MM.1S (cell line): ENCODE data around the gene CMTM5.

ENCODE experiments used
- DNase-seq: peaks from one replicate; pipeline ENCODE4 v3.0.0-alpha.2; 2015
- H2AFZ ChIP-seq: fragments of 300-600 bp; sonication (generic); 2 replicates; pipeline ENCODE4 v1.6.0; 2016; ENCODE audit warnings: antibody characterized with exemption, low read length
- H3F3A ChIP-seq: fragments of 300-600 bp; sonication (generic); 2 replicates; pipeline ENCODE4 v1.6.1; 2016; ENCODE audit warnings: mild to moderate bottlenecking, antibody characterized with exemption, low read length, moderate library complexity, mixed read lengths; ENCODE audit not compliant: insufficient read depth
- H3K27ac ChIP-seq: fragments of 300-600 bp; sonication (generic); 2 replicates; pipeline ENCODE4 v1.5.1; 2016; ENCODE audit warnings: mild to moderate bottlenecking, low read length
- H3K27me3 ChIP-seq: fragments of 300-600 bp; sonication (generic); replicated peaks from 2 replicates; pipeline ENCODE4 v1.6.0; 2016; ENCODE audit warnings: low read length; ENCODE audit not compliant: insufficient read depth
- H3K36me3 ChIP-seq: fragments of 300-600 bp; sonication (generic); replicated peaks from 2 replicates; pipeline ENCODE4 v1.6.1; 2016; ENCODE audit warnings: mild to moderate bottlenecking, low read length, mixed read lengths; ENCODE audit not compliant: insufficient read depth
- H3K4me1 ChIP-seq: fragments of 300-600 bp; sonication (generic); 2 replicates; pipeline ENCODE4 v1.6.1; 2016; ENCODE audit warnings: low read length, mixed read lengths
- H3K4me2 ChIP-seq: fragments of 300-600 bp; sonication (generic); 2 replicates; pipeline ENCODE4 v1.6.0; 2016; ENCODE audit warnings: low read depth, low read length
- H3K4me3 ChIP-seq: fragments of 300-600 bp; sonication (generic); 2 replicates; pipeline ENCODE4 v1.5.1; 2016; ENCODE audit warnings: low read length, mixed read lengths
- H3K79me2 ChIP-seq: fragments of 300-600 bp; sonication (generic); 2 replicates; pipeline ENCODE4 v1.6.1; 2016; ENCODE audit warnings: mixed run types, low read length, mixed read lengths
- H3K9ac ChIP-seq: fragments of 300-600 bp; sonication (generic); 2 replicates; pipeline ENCODE4 v1.6.1; 2016; ENCODE audit warnings: low read length, mixed read lengths
- H3K9me2 ChIP-seq: fragments of 300-600 bp; sonication (generic); replicated peaks from 2 replicates; pipeline ENCODE4 v1.6.1; 2016; ENCODE audit warnings: mild to moderate bottlenecking, low read length, mixed read lengths; ENCODE audit not compliant: insufficient read depth
- H3K9me3 ChIP-seq: fragments of 300-600 bp; sonication (generic); replicated peaks from 2 replicates; pipeline ENCODE4 v1.6.1; 2016; ENCODE audit warnings: mild to moderate bottlenecking, low read length, mixed read lengths; ENCODE audit not compliant: insufficient read depth
- H4K20me1 ChIP-seq: fragments of 300-600 bp; sonication (generic); 2 replicates; pipeline ENCODE4 v1.6.1; 2016; ENCODE audit warnings: mild to moderate bottlenecking, low read length, moderate library complexity, mixed read lengths; ENCODE audit not compliant: insufficient read depth
- EZH2 ChIP-seq: fragments of 300-600 bp; sonication (generic); optimal IDR thresholded peaks from 2 replicates; pipeline ENCODE3; 2017; ENCODE audit warnings: low read depth, mild to moderate bottlenecking, antibody characterized with exemption, low read length, mixed read lengths
- EZH2phosphoT487 ChIP-seq: fragments of 300-600 bp; sonication (generic); IDR thresholded peaks from 2 replicates; pipeline ENCODE4 v1.6.1; 2018; ENCODE audit warnings: antibody characterized with exemption, low read length
- TF ChIP-seq, protein P1 (sequence below): fragments of 300-600 bp; sonication (generic); IDR thresholded peaks from 2 replicates; pipeline ENCODE4 v1.5.1; 2016; ENCODE audit warnings: antibody characterized with exemption, low read length, mixed read lengths

The CMTM5 gene

GRCh38 chr14:23370221-23370620, 6.6 kb upstream of the CMTM5 start:
- no peaks in the 10 kb centered on the region for H3F3A ChIP-seq
- no peak overlapping the region for H3K4me2 ChIP-seq
- H3K9me3 ChIP-seq, result no peaks in the 10 kb centered on the region
- TF ChIP-seq EZH2 (no peak), EZH2phosphoT487 (no peak)
- TF ChIP-seq, protein P1, sequence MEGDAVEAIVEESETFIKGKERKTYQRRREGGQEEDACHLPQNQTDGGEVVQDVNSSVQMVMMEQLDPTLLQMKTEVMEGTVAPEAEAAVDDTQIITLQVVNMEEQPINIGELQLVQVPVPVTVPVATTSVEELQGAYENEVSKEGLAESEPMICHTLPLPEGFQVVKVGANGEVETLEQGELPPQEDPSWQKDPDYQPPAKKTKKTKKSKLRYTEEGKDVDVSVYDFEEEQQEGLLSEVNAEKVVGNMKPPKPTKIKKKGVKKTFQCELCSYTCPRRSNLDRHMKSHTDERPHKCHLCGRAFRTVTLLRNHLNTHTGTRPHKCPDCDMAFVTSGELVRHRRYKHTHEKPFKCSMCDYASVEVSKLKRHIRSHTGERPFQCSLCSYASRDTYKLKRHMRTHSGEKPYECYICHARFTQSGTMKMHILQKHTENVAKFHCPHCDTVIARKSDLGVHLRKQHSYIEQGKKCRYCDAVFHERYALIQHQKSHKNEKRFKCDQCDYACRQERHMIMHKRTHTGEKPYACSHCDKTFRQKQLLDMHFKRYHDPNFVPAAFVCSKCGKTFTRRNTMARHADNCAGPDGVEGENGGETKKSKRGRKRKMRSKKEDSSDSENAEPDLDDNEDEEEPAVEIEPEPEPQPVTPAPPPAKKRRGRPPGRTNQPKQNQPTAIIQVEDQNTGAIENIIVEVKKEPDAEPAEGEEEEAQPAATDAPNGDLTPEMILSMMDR, result no peak
- H3K9me2 ChIP-seq, result no peaks in the 10 kb centered on the region
- no peaks in the 10 kb centered on the region for H3K36me3 ChIP-seq
- no peaks in the 10 kb centered on the region for H4K20me1 ChIP-seq
- H3K4me3 ChIP-seq, result no peak overlapping the region
- H3K4me1 ChIP-seq, result no peaks in the 10 kb centered on the region
- no peaks in the 10 kb centered on the region for H3K79me2 ChIP-seq
- no peak for DNase-seq
- H3K27me3 ChIP-seq, result no peaks in the 10 kb centered on the region
- H3K27ac ChIP-seq, result no peak overlapping the region
- H3K9ac ChIP-seq, result no peak overlapping the region
- H2AFZ ChIP-seq, result no peak overlapping the region

DNA sequence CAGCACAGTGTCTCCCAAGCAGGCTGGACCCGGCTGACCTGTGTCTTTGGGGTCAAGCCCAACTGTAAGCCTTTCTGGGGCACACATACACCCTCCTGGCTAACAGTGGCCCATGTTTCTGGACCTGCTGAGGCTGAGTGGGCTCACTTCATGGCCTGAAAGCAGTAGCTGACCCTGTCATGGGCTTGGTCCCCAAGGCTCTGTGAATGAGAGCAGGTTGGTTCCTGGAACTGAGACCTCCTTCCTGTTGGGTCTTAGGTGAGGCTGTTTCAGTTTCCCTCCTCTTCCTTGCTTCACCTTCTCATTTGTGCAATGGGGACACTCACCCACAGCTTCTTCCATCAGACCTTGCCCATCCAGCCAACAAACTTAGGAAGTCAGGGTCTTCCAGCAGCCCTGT, 5.0 kb upstream of the CMTM5 start:
- Histone ChIP-seq H3K9me3 (no peaks in the 10 kb centered on the region), H4K20me1 (no peaks in the 10 kb centered on the region), H3K9ac (no peak overlapping the region), H3K27me3 (no peaks in the 10 kb centered on the region), H3K27ac (no peak overlapping the region), H3K9me2 (no peaks in the 10 kb centered on the region), H2AFZ (no peak overlapping the region), H3K4me2 (no peak overlapping the region), H3K4me1 (no peaks in the 10 kb centered on the region), H3K4me3 (no peak overlapping the region), H3K79me2 (no peaks in the 10 kb centered on the region), H3F3A (no peaks in the 10 kb centered on the region), H3K36me3 (no peaks in the 10 kb centered on the region)
- DNase-seq, result no peak
- no peak for TF ChIP-seq EZH2
- TF ChIP-seq, protein P1, result no peak
- TF ChIP-seq EZH2phosphoT487, result no peak

DNA sequence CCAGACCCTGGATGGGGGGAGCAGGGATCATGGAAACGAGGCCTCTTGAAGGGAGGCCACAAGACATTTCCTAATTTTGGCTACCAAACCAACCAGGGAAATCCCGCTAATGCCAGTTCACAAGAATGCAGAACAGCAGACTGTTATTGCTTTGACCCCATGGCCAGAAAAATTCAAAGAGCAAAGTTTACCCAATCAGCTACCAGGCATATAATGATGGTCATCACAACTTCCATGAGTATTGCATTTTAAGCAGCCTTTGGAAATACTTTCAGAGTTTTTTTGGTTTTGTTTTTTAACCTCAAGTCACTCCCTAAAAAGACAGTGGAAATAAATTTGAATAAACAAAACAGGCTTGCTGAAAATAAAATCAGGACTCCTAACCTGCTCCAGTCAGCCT, 4.3 kb upstream of the CMTM5 start, which contains the start of gene IL25:
Gene IL25, plus strand, starts transcription at position 301 of the 400 bp plus-strand sequence.
- TF ChIP-seq EZH2 (no peak), EZH2phosphoT487 (no peak)
- TF ChIP-seq, protein P1, result no peak
- H3K36me3 ChIP-seq, result no peaks in the 10 kb centered on the region
- H2AFZ ChIP-seq, result no peak within 1 kb of the TSS
- no peak within 1 kb of the TSS for H3K4me3 ChIP-seq
- H4K20me1 ChIP-seq, result no peaks in the 10 kb centered on the region
- no peaks in the 10 kb centered on the region for H3F3A ChIP-seq
- no peak for DNase-seq
- H3K4me1 ChIP-seq, result no peaks in the 10 kb centered on the region
- no peak within 1 kb of the TSS for H3K4me2 ChIP-seq
- H3K79me2 ChIP-seq, result no peaks in the 10 kb centered on the region
- H3K27ac ChIP-seq, result no peak within 1 kb of the TSS
- H3K9ac ChIP-seq, result no peak within 1 kb of the TSS
- H3K9me3 ChIP-seq, result no peaks in the 10 kb centered on the region
- no peaks in the 10 kb centered on the region for H3K27me3 ChIP-seq
- H3K9me2 ChIP-seq, result no peaks in the 10 kb centered on the region
